ENCODE results near the gene NUDT4. TPM values are rescaled to one million over a fixed set of nuclear protein-coding genes. Genes with fewer than 3 reads are reported as not detected.

The NUDT4 gene
- total RNA-seq, 1 experiment from 2014 or later = 56.5 TPM

- TF ChIP-seq IRF1 (CRISPR knock-in tag; IDR thresholded peaks at IDR 0.05) (no peak), ARID4B (CRISPR knock-in tag; IDR thresholded peaks at IDR 0.05; ENCODE audit: borderline replicate concordance) (no peak), ZNF423 (CRISPR knock-in tag; IDR thresholded peaks at IDR 0.05) (no peak), ATF3 (CRISPR knock-in tag; conservative IDR thresholded peaks at IDR 0.05) (peak; percentile 57; the same call in 1 of the 2 replicates), ZNF138 (CRISPR knock-in tag; conservative IDR thresholded peaks at IDR 0.05) (no peak; the same call in 1 of the 2 replicates), ZSCAN18 (CRISPR knock-in tag; IDR thresholded peaks at IDR 0.05) (no peak), CREM (CRISPR knock-in tag; IDR thresholded peaks at IDR 0.05) (peak; percentile 91), ATF1 (CRISPR knock-in tag; IDR thresholded peaks at IDR 0.05) (0 out of 2 replicates have a peak, but pooled peaks have one; percentile 68), MLX (CRISPR knock-in tag; IDR thresholded peaks at IDR 0.05) (peak; percentile 90; the same call in 1 of the 2 replicates), ZNF396 (CRISPR knock-in tag; IDR thresholded peaks at IDR 0.05; ENCODE audit: borderline replicate concordance) (no peak), NR1H2 (CRISPR knock-in tag; IDR thresholded peaks at IDR 0.05) (no peak), NFATC4 (CRISPR knock-in tag; IDR thresholded peaks at IDR 0.05) (no peak), ESRRA (CRISPR knock-in tag; IDR thresholded peaks at IDR 0.05; ENCODE audit: borderline replicate concordance) (peak; percentile 66; the same call in 1 of the 2 replicates), CTCF (IDR thresholded peaks at IDR 0.05) (no peak), NFE2L1 (CRISPR knock-in tag; IDR thresholded peaks at IDR 0.05) (0 out of 2 replicates have a peak, but pooled peaks have one; percentile 53), ELF4 (CRISPR knock-in tag; IDR thresholded peaks at IDR 0.05; ENCODE audit: low read depth) (no peak), ZBTB43 (CRISPR knock-in tag; IDR thresholded peaks at IDR 0.05) (no peak), FOXP4 (CRISPR knock-in tag; IDR thresholded peaks at IDR 0.05) (peak; percentile 67), OVOL2 (CRISPR knock-in tag; IDR thresholded peaks at IDR 0.05; ENCODE audit: borderline replicate concordance) (no peak), ZNF121 (CRISPR knock-in tag; IDR thresholded peaks at IDR 0.05) (no peak)
- TF ChIP-seq, protein P1, sequence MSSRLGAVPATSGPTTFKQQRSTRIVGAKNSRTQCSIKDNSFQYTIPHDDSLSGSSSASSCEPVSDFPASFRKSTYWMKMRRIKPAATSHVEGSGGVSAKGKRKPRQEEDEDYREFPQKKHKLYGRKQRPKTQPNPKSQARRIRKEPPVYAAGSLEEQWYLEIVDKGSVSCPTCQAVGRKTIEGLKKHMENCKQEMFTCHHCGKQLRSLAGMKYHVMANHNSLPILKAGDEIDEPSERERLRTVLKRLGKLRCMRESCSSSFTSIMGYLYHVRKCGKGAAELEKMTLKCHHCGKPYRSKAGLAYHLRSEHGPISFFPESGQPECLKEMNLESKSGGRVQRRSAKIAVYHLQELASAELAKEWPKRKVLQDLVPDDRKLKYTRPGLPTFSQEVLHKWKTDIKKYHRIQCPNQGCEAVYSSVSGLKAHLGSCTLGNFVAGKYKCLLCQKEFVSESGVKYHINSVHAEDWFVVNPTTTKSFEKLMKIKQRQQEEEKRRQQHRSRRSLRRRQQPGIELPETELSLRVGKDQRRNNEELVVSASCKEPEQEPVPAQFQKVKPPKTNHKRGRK (CRISPR knock-in tag; IDR thresholded peaks at IDR 0.05; ENCODE audit: borderline replicate concordance) = no peak
- TF ChIP-seq, protein P2, sequence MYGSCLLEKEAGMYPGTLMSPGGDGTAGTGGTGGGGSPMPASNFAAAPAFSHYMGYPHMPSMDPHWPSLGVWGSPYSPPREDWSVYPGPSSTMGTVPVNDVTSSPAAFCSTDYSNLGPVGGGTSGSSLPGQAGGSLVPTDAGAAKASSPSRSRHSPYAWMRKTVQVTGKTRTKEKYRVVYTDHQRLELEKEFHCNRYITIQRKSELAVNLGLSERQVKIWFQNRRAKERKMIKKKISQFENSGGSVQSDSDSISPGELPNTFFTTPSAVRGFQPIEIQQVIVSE (CRISPR knock-in tag; IDR thresholded peaks at IDR 0.05; ENCODE audit: borderline replicate concordance) = no peak
Observed at GRCh38 chr12:93441617-93442410, 64.1 kb downstream of the NUDT4 start, which contains the start of gene UBE2N (continued).
